Neural cell (in vitro differentiated cells): Measurements from ENCODE around the gene SH3BGR. TPM values are rescaled to one million over a fixed set of nuclear protein-coding genes. Genes with fewer than 3 reads are reported as not detected.

Experiments used
- H2AFZ ChIP-seq: fragments of 200-600, 300-800 bp; sonication (generic), shearing (Covaris generic); 2 replicates; pipeline ENCODE4 v1.6.0; 2014; ENCODE audit warnings: low read depth, mild to moderate bottlenecking, antibody characterized with exemption, low read length, moderate library complexity
- H3F3A ChIP-seq: fragments of 200-600 bp; shearing (Covaris generic); 2 replicates; pipeline ENCODE4 v1.6.1; 2016; ENCODE audit warnings: mild to moderate bottlenecking, moderate library complexity, mixed read lengths, antibody characterized with exemption, low read length; ENCODE audit not compliant: insufficient read depth, poor library complexity, severe bottlenecking
- H3K27ac ChIP-seq: fragments of 200-600, 300-800 bp; sonication (generic), shearing (Covaris generic); 2 replicates; pipeline ENCODE4 v1.5.1; 2014; ENCODE audit warnings: mild to moderate bottlenecking, low read length, moderate library complexity
- H3K27me3 ChIP-seq: fragments of 300-800, 200-600 bp; sonication (generic), shearing (Covaris generic); 2 replicates; pipeline ENCODE4 v1.6.0; 2014; ENCODE audit warnings: mild to moderate bottlenecking, low read depth, low read length, moderate library complexity; ENCODE audit not compliant: insufficient read depth
- H3K36me3 ChIP-seq: fragments of 300-800, 200-600 bp; sonication (generic), shearing (Covaris generic); 2 replicates; pipeline ENCODE4 v1.5.1; 2014; ENCODE audit warnings: mild to moderate bottlenecking, antibody characterized with exemption, low read length, moderate library complexity; ENCODE audit not compliant: insufficient read depth
- H3K4me2 ChIP-seq: fragments of 300-800, 200-600 bp; sonication (generic), shearing (Covaris generic); 2 replicates; pipeline ENCODE4 v1.6.0; 2014; ENCODE audit warnings: mild to moderate bottlenecking, low read length
- H3K4me3 ChIP-seq: fragments of 300-800, 200-600 bp; sonication (generic), shearing (Covaris generic); 2 replicates; pipeline ENCODE4 v1.5.1; 2014; ENCODE audit warnings: mild to moderate bottlenecking, low read length, moderate library complexity
- H3K79me2 ChIP-seq: fragments of 200-600 bp; shearing (Covaris generic); replicated peaks from 2 replicates; pipeline ENCODE4 v1.6.0; 2014; ENCODE audit warnings: mild to moderate bottlenecking, low read length, moderate library complexity; ENCODE audit not compliant: insufficient read depth
- H3K9ac ChIP-seq: fragments of 300-800, 200-600 bp; sonication (generic), shearing (Covaris generic); 2 replicates; pipeline ENCODE4 v1.6.1; 2016; ENCODE audit warnings: mild to moderate bottlenecking, low read length, mixed read lengths
- H3K9me2 ChIP-seq: fragments of 200-600 bp; shearing (Covaris generic); 2 replicates; pipeline ENCODE4 v1.6.1; 2016; ENCODE audit warnings: mild to moderate bottlenecking, low read length, mixed read lengths; ENCODE audit not compliant: insufficient read depth
- H3K9me3 ChIP-seq: fragments of 200-600, 300-800 bp; sonication (generic), shearing (Covaris generic); 2 replicates; pipeline ENCODE4 v1.6.1; 2016; ENCODE audit warnings: mild to moderate bottlenecking, mixed run types, low read length, moderate library complexity, mixed read lengths
- H4K20me1 ChIP-seq: fragments of 200-600 bp; shearing (Covaris generic); 2 replicates; pipeline ENCODE4 v1.6.1; 2016; ENCODE audit warnings: mild to moderate bottlenecking, mixed run types; ENCODE audit not compliant: insufficient read depth
- CTCF ChIP-seq: fragments of 450-650 bp; IDR thresholded peaks from 2 replicates; pipeline ENCODE4 v1.5.1; 2014; ENCODE audit warnings: antibody characterized with exemption, mild to moderate bottlenecking, moderate library complexity; ENCODE audit not compliant: poor library complexity, severe bottlenecking
- EP300 ChIP-seq: fragments of 450-650 bp; conservative IDR thresholded peaks from 2 replicates; pipeline ENCODE4 v1.6.1; 2014; ENCODE audit warnings: antibody characterized with exemption, mild to moderate bottlenecking, moderate library complexity; ENCODE audit not compliant: poor library complexity, severe bottlenecking
- EZH2 ChIP-seq: fragments of 200-600, 300-800 bp; shearing (Covaris generic), sonication (generic); IDR thresholded peaks from 2 replicates; pipeline ENCODE4 v1.6.1; 2014; ENCODE audit warnings: antibody characterized with exemption, low read length, borderline replicate concordance, mild to moderate bottlenecking; ENCODE audit not compliant: insufficient read depth, poor library complexity, severe bottlenecking
- MXI1 ChIP-seq: fragments of 450-650 bp; conservative IDR thresholded peaks from 2 replicates; pipeline ENCODE4 v1.6.1; 2014; ENCODE audit warnings: antibody characterized with exemption, mild to moderate bottlenecking; ENCODE audit not compliant: poor library complexity, severe bottlenecking
- POLR2AphosphoS5 ChIP-seq: IDR thresholded peaks from 2 replicates; pipeline ENCODE4 v1.6.1; 2012
- RAD21 ChIP-seq: fragments of 450-650 bp; conservative IDR thresholded peaks from 2 replicates; pipeline ENCODE4 v1.6.1; 2014; ENCODE audit warnings: antibody characterized with exemption, mild to moderate bottlenecking, moderate library complexity
- REST ChIP-seq: IDR thresholded peaks from 2 replicates; pipeline ENCODE4 v1.6.1; 2012; ENCODE audit warnings: borderline replicate concordance
- SMC3 ChIP-seq: fragments of 450-650 bp; conservative IDR thresholded peaks from 2 replicates; pipeline ENCODE4 v1.6.1; 2014; ENCODE audit warnings: antibody characterized with exemption, mild to moderate bottlenecking, moderate library complexity; ENCODE audit not compliant: poor library complexity
- TAF1 ChIP-seq: IDR thresholded peaks from 2 replicates; pipeline ENCODE4 v1.6.1; 2012; ENCODE audit warnings: low read depth
- polyA plus RNA-seq: library from polyadenylated mRNA; depleted of rRNA; stranded (reverse); fragments of >200 nt; gene quantifications from 2 replicates; pipeline ENCODE4 v1.2.3, GENCODE V29; 2014

SH3BGR gene
- polyA plus RNA-seq, 1 donor from 2014 or later, result 13.8 TPM

DNA sequence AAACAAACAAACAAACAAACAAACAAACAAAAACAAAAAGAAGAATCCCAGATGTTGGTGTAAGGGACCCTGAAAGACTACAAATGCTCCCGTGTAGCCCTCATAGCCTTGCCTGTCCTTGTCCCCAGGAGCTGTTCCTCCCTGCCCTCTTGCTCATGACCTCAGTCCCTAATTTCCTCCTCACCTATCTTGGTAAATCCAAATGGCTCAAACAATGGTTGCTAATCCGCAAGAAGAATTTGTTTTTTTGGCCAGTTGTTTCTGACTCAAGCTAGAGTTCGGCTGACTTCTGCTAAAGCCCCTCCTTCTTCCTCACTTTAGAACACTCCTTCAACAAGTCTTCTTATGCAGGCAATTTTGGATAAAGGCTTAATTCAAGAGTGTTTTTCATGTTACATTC, 21.8 kb upstream of the SH3BGR start:
- Histone ChIP-seq H3F3A (no peaks in the 10 kb centered on the region), H3K79me2 (no peaks in the 10 kb centered on the region), H3K27ac (no peak overlapping the region), H3K9me3 (no peaks in the 10 kb centered on the region), H3K36me3 (no peaks in the 10 kb centered on the region), H3K9me2 (no peaks in the 10 kb centered on the region), H3K9ac (no peak overlapping the region), H3K4me2 (no peak overlapping the region), H3K27me3 (no peaks in the 10 kb centered on the region), H4K20me1 (no peaks in the 10 kb centered on the region), H2AFZ (no peak overlapping the region), H3K4me3 (no peak overlapping the region)
- TF ChIP-seq TAF1, result no peak
- no peak for TF ChIP-seq POLR2AphosphoS5
- no peak for TF ChIP-seq CTCF
- no peak for TF ChIP-seq EZH2
- TF ChIP-seq REST, result no peak
- TF ChIP-seq SMC3, result no peak
- TF ChIP-seq RAD21, result no peak
- TF ChIP-seq EP300, result no peak
- TF ChIP-seq MXI1, result no peak

DNA sequence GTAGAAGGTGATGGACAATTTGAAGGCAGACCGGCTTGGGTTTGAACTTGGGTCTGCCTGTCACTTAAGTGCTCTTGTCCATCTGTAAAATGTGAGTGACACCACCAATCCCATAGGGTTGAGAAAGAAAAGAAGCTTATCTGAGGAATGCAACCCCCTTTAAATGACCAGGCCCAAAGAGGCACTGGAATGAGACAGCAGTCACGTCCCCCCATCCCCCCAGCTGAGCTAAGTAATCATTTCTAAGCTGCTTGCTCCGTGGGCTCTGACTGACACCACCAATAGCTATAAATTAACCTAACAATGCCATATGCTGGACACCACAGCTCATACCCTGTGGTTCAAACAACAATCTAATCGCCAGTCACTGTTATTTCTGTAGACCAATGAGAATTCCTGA, 21.3 kb upstream of the SH3BGR start:
- Histone ChIP-seq H3K4me2 (no peak overlapping the region), H3K4me3 (no peak overlapping the region)

More for the DNA sequence above, 21.3 kb upstream of the SH3BGR start:
- TF ChIP-seq POLR2AphosphoS5, result peak; percentile 49
- no peak for TF ChIP-seq CTCF
- Histone ChIP-seq H3K79me2 (no peaks in the 10 kb centered on the region), H3F3A (no peaks in the 10 kb centered on the region), H3K27me3 (no peaks in the 10 kb centered on the region), H3K36me3 (no peaks in the 10 kb centered on the region), H3K9me3 (no peaks in the 10 kb centered on the region), H3K9ac (no peak overlapping the region), H3K9me2 (no peaks in the 10 kb centered on the region), H3K27ac (no peak overlapping the region), H4K20me1 (no peaks in the 10 kb centered on the region), H2AFZ (no peak overlapping the region)
